ENCODE results near the gene HAPLN2. TPM values are rescaled to one million over a fixed set of nuclear protein-coding genes. Genes with fewer than 3 reads are reported as not detected.
"Not testable (repeated sequence)": the region's sequence is repeated elsewhere in the genome, so short reads cannot be mapped to it uniquely, and the experiment has no call there.

Gene HAPLN2
- total RNA-seq, 1 experiment from 2014 or later: not detected

- H3K4me1 Mint-ChIP-seq (ENCODE audit: low read depth, unreplicated experiment): peaks cover 23% of the 10 kb centered on the region
- TF ChIP-seq CTCF (IDR thresholded peaks at IDR 0.05; ENCODE audit: unreplicated experiment): peak; percentile 50
- no peaks in the 10 kb centered on the region for H3K27me3 Mint-ChIP-seq (ENCODE audit: unreplicated experiment)
- H3K4me3 Mint-ChIP-seq (ENCODE audit: low read depth, unreplicated experiment): no peak overlapping the region
- intact Hi-C loops (cut with micrococcal nuclease; ENCODE audit: unreplicated experiment): loop anchor here (1.0 to 2.0 kb wide), 2 partner anchors 24 to 225 kb away; no protein-coding TSS in a partner anchor
- CTCF ChIA-PET: interaction anchor here (0.7 to 1.8 kb wide), 11 partner anchors 12 to 223 kb away, joined by 3 to 8 read pairs (median 4); partner anchors contain the start of gene HAPLN2
- no peak overlapping the region for H3K27ac Mint-ChIP-seq (ENCODE audit: unreplicated experiment)
- BruUV-seq (replicated peaks): no TSS peak
- no peaks in the 10 kb centered on the region for H3K36me3 Mint-ChIP-seq (ENCODE audit: insufficient read depth, unreplicated experiment)
- no peaks in the 10 kb centered on the region for H3K9me3 Mint-ChIP-seq (ENCODE audit: low read depth, unreplicated experiment)
- peak; percentile 64 for DNase-seq
Observed at GRCh38 chr1:156608036-156608674, 11.1 kb upstream of the HAPLN2 start.

- Mint-ChIP-seq H3K27me3 (ENCODE audit: unreplicated experiment) (no peaks in the 10 kb centered on the region), H3K27ac (ENCODE audit: unreplicated experiment) (no peak overlapping the region), H3K4me1 (ENCODE audit: low read depth, unreplicated experiment) (peaks cover 24% of the 10 kb centered on the region), H3K9me3 (ENCODE audit: low read depth, unreplicated experiment) (no peaks in the 10 kb centered on the region), H3K36me3 (ENCODE audit: insufficient read depth, unreplicated experiment) (no peaks in the 10 kb centered on the region), H3K4me3 (ENCODE audit: low read depth, unreplicated experiment) (no peak overlapping the region)
- peak; percentile 78 for TF ChIP-seq CTCF (IDR thresholded peaks at IDR 0.05; ENCODE audit: unreplicated experiment)
- BruUV-seq (replicated peaks): no TSS peak
- peak; percentile 78 for DNase-seq
- CTCF ChIA-PET: interaction anchor here (0.7 to 1.8 kb wide), 6 partner anchors 11 to 223 kb away, joined by 3 to 8 read pairs (median 4); partner anchors contain the start of gene HAPLN2
- intact Hi-C loops (cut with micrococcal nuclease; ENCODE audit: unreplicated experiment): loop anchor here (1.0 to 2.0 kb wide), 3 partner anchors 25 to 226 kb away; no protein-coding TSS in a partner anchor
Observed at GRCh38 chr1:156608981-156609380, 10.2 kb upstream of the HAPLN2 start.

- H3K4me3 Mint-ChIP-seq (ENCODE audit: low read depth, unreplicated experiment); BruUV-seq (replicated peaks); DNase-seq; H3K27me3 Mint-ChIP-seq (ENCODE audit: unreplicated experiment); H3K36me3 Mint-ChIP-seq (ENCODE audit: insufficient read depth, unreplicated experiment); H3K27ac Mint-ChIP-seq (ENCODE audit: unreplicated experiment); intact Hi-C loops (cut with micrococcal nuclease; ENCODE audit: unreplicated experiment); CTCF ChIA-PET; H3K9me3 Mint-ChIP-seq (ENCODE audit: low read depth, unreplicated experiment): not testable (repeated sequence)
- peaks cover 24% of the 10 kb centered on the region for H3K4me1 Mint-ChIP-seq (ENCODE audit: low read depth, unreplicated experiment)
Observed at GRCh38 chr1:156610072-156610471, 9.1 kb upstream of the HAPLN2 start.

- no peak for DNase-seq
- TF ChIP-seq CTCF (IDR thresholded peaks at IDR 0.05; ENCODE audit: unreplicated experiment): no peak
- no peaks in the 10 kb centered on the region for H3K36me3 Mint-ChIP-seq (ENCODE audit: insufficient read depth, unreplicated experiment)
- no peak overlapping the region for H3K27ac Mint-ChIP-seq (ENCODE audit: unreplicated experiment)
- peaks cover 35% of the 10 kb centered on the region for H3K4me1 Mint-ChIP-seq (ENCODE audit: low read depth, unreplicated experiment)
- no TSS peak for BruUV-seq (replicated peaks)
- peaks cover 15% of the 10 kb centered on the region for H3K27me3 Mint-ChIP-seq (ENCODE audit: unreplicated experiment)
- no peak overlapping the region for H3K4me3 Mint-ChIP-seq (ENCODE audit: low read depth, unreplicated experiment)
- intact Hi-C loops (cut with micrococcal nuclease; ENCODE audit: unreplicated experiment): no loop called here
- CTCF ChIA-PET: interaction anchor here (0.7 to 2.1 kb wide), 6 partner anchors 12 to 1732 kb away, joined by 3 to 8 read pairs (median 3); no protein-coding TSS in a partner anchor
- no peaks in the 10 kb centered on the region for H3K9me3 Mint-ChIP-seq (ENCODE audit: low read depth, unreplicated experiment)
Observed at GRCh38 chr1:156612666-156613065, 6.5 kb upstream of the HAPLN2 start.

- Mint-ChIP-seq H3K9me3 (ENCODE audit: low read depth, unreplicated experiment) (no peaks in the 10 kb centered on the region), H3K4me1 (ENCODE audit: low read depth, unreplicated experiment) (peaks cover 22% of the 10 kb centered on the region), H3K27me3 (ENCODE audit: unreplicated experiment) (peaks cover 42% of the 10 kb centered on the region), H3K27ac (ENCODE audit: unreplicated experiment) (no peak overlapping the region), H3K36me3 (ENCODE audit: insufficient read depth, unreplicated experiment) (no peaks in the 10 kb centered on the region), H3K4me3 (ENCODE audit: low read depth, unreplicated experiment) (no peak overlapping the region)
- CTCF ChIA-PET: no interaction called here
- no peak for TF ChIP-seq CTCF (IDR thresholded peaks at IDR 0.05; ENCODE audit: unreplicated experiment)
- intact Hi-C loops (cut with micrococcal nuclease; ENCODE audit: unreplicated experiment): no loop called here
- no TSS peak for BruUV-seq (replicated peaks)
- DNase-seq: no peak
Observed at GRCh38 chr1:156615946-156616345, 3.3 kb upstream of the HAPLN2 start.

Data from Calu3 (cell line).